H9 (cell line): ENCODE measurements around the gene TPT1. TPM values are rescaled to one million over a fixed set of nuclear protein-coding genes. Genes with fewer than 3 reads are reported as not detected.

Experiments used
- DNase-seq: peaks from one replicate; pipeline ENCODE4 v3.0.0-alpha.2; 2017
- H2AFZ ChIP-seq: one replicate; pipeline ENCODE4 v1.6.1; 2013; ENCODE audit warnings: mild to moderate bottlenecking, low read length, control low read depth, moderate library complexity
- H2AK5ac ChIP-seq: 2 replicates; pipeline ENCODE4 v1.6.1; 2013; ENCODE audit warnings: low read length, control low read depth, mixed read lengths; ENCODE audit not compliant: insufficient read length
- H2BK120ac ChIP-seq: one replicate; pipeline ENCODE4 v1.6.1; 2013; ENCODE audit warnings: low read depth, mild to moderate bottlenecking, low read length, control low read depth, inconsistent platforms; ENCODE audit not compliant: poor library complexity, severe bottlenecking
- H2BK12ac ChIP-seq: 2 replicates; pipeline ENCODE4 v1.6.1; 2013; ENCODE audit warnings: low read length, control low read depth, mixed read lengths, low read depth; ENCODE audit not compliant: insufficient read length
- H2BK15ac ChIP-seq: 2 replicates; pipeline ENCODE4 v1.6.1; 2013; ENCODE audit warnings: low read depth, low read length, control low read depth
- H2BK20ac ChIP-seq: one replicate; pipeline ENCODE4 v1.6.1; 2013; ENCODE audit warnings: low read depth, mild to moderate bottlenecking, low read length, control low read depth, inconsistent platforms; ENCODE audit not compliant: poor library complexity, severe bottlenecking
- H2BK5ac ChIP-seq: 2 replicates; pipeline ENCODE4 v1.6.1; 2013; ENCODE audit warnings: low read length, control low read depth, mixed read lengths; ENCODE audit not compliant: insufficient read length
- H3K14ac ChIP-seq: 2 replicates; pipeline ENCODE4 v1.6.1; 2013; ENCODE audit warnings: low read length, control low read depth; ENCODE audit not compliant: insufficient read depth
- H3K18ac ChIP-seq: 2 replicates; pipeline ENCODE4 v1.6.1; 2013; ENCODE audit warnings: low read depth, mild to moderate bottlenecking, mixed read lengths, low read length, control low read depth; ENCODE audit not compliant: insufficient read length
- H3K23ac ChIP-seq: 2 replicates; pipeline ENCODE4 v1.6.1; 2013; ENCODE audit warnings: low read length, control low read depth, mixed read lengths, low read depth; ENCODE audit not compliant: insufficient read length
- H3K23me2 ChIP-seq: 2 replicates; pipeline ENCODE4 v1.6.1; 2013; ENCODE audit warnings: low read depth, mild to moderate bottlenecking, mixed read lengths, low read length, control low read depth; ENCODE audit not compliant: insufficient read length, poor library complexity, severe bottlenecking
- H3K27ac ChIP-seq: 2 replicates; pipeline ENCODE4 v1.5.1; 2013; ENCODE audit warnings: low read length, control low read depth, mixed read lengths, low read depth; ENCODE audit not compliant: insufficient read length
- H3K27me3 ChIP-seq: 2 replicates; pipeline ENCODE4 v1.6.1; 2013; ENCODE audit warnings: low read length, control low read depth, inconsistent platforms; ENCODE audit not compliant: insufficient read depth
- H3K4ac ChIP-seq: 2 replicates; pipeline ENCODE4 v1.6.1; 2013; ENCODE audit warnings: low read depth, mild to moderate bottlenecking, control low read depth, inconsistent platforms, low read length, moderate library complexity
- H3K4me1 ChIP-seq: 2 replicates; pipeline ENCODE4 v1.6.1; 2013; ENCODE audit warnings: low read length, control low read depth, inconsistent platforms; ENCODE audit not compliant: insufficient read depth
- H3K4me2 ChIP-seq: 2 replicates; pipeline ENCODE4 v1.6.1; 2013; ENCODE audit warnings: low read length, control low read depth, mixed read lengths; ENCODE audit not compliant: insufficient read length, insufficient read depth
- H3K56ac ChIP-seq: 2 replicates; pipeline ENCODE4 v1.6.1; 2013; ENCODE audit warnings: low read depth, mild to moderate bottlenecking, mixed read lengths, low read length, control low read depth; ENCODE audit not compliant: insufficient read length
- H3K79me1 ChIP-seq: 2 replicates; pipeline ENCODE4 v1.6.1; 2013; ENCODE audit warnings: low read depth, mild to moderate bottlenecking, moderate library complexity, low read length, control low read depth, inconsistent platforms; ENCODE audit not compliant: insufficient read depth, poor library complexity, severe bottlenecking
- H3K79me2 ChIP-seq: 2 replicates; pipeline ENCODE4 v1.6.1; 2013; ENCODE audit warnings: low read length, control low read depth, inconsistent platforms; ENCODE audit not compliant: insufficient read depth
- H3K9ac ChIP-seq: 2 replicates; pipeline ENCODE4 v1.6.1; 2013; ENCODE audit warnings: low read length, control low read depth, mixed read lengths; ENCODE audit not compliant: insufficient read length; ENCODE audit errors: extremely low read depth
- H3K9me3 ChIP-seq: one replicate; pipeline ENCODE4 v1.6.1; 2013; ENCODE audit warnings: low read depth, low read length, inconsistent platforms; ENCODE audit not compliant: control insufficient read depth
- H3T11ph ChIP-seq: one replicate; pipeline ENCODE4 v1.6.1; 2013; ENCODE audit warnings: mild to moderate bottlenecking, low read length, control low read depth, inconsistent platforms
- H4K20me1 ChIP-seq: one replicate; pipeline ENCODE4 v1.6.1; 2013; ENCODE audit not compliant: control insufficient read depth, insufficient read length, insufficient read depth
- H4K5ac ChIP-seq: 2 replicates; pipeline ENCODE4 v1.6.1; 2013; ENCODE audit warnings: low read depth, mild to moderate bottlenecking, mixed read lengths, low read length, control low read depth; ENCODE audit not compliant: insufficient read length
- H4K8ac ChIP-seq: replicated peaks from 2 replicates; pipeline ENCODE4 v1.6.1; 2013; ENCODE audit warnings: low read length, control low read depth, mixed read lengths, low read depth; ENCODE audit not compliant: insufficient read length
- H4K91ac ChIP-seq: 2 replicates; pipeline ENCODE4 v1.6.1; 2013; ENCODE audit warnings: low read depth, mild to moderate bottlenecking, moderate library complexity, mixed read lengths, low read length, control low read depth; ENCODE audit not compliant: insufficient read length
- H3K27ac Mint-ChIP-seq, 3 experiments: 2 replicates in 2 of 3; 3 replicates in 1 of 3; pipeline ENCODE4 v1.8.0; 2020 to 2021; ENCODE audit warnings: mixed read lengths in 3 of 3, mild to moderate bottlenecking in 1 of 3, moderate library complexity in 1 of 3
- H3K27me3 Mint-ChIP-seq: 2 replicates; pipeline ENCODE4 v1.8.0; 2021; ENCODE audit warnings: low read depth, mild to moderate bottlenecking, moderate library complexity, mixed read lengths
- H3K36me3 Mint-ChIP-seq, 3 experiments: 2 replicates in 2 of 3; 3 replicates in 1 of 3; pipeline ENCODE4 v1.8.0; 2020 to 2021; ENCODE audit warnings: low read depth in 3 of 3, mixed read lengths in 3 of 3; ENCODE audit not compliant: insufficient read depth in 1 of 3
- H3K4me1 Mint-ChIP-seq, 2 experiments: 2 replicates each; pipeline ENCODE4 v1.8.0; 2020; ENCODE audit warnings: mixed read lengths in 2 of 2
- H3K4me3 Mint-ChIP-seq, 2 experiments: 2 replicates in 1 of 2; 3 replicates in 1 of 2; pipeline ENCODE4 v1.8.0; 2020 to 2021; ENCODE audit warnings: mild to moderate bottlenecking in 2 of 2, mixed read lengths in 2 of 2, moderate library complexity in 1 of 2
- H3K9me3 Mint-ChIP-seq, 2 experiments: 2 replicates in 1 of 2; 3 replicates in 1 of 2; pipeline ENCODE4 v1.8.0; 2020; ENCODE audit warnings: mild to moderate bottlenecking in 2 of 2, mixed read lengths in 2 of 2, moderate library complexity in 1 of 2
- WGBS: extraction: QIAGEN DNeasy Blood & Tissue Kit; methylation state at CpG from one replicate; pipeline ENCODE4 v1.1.7; 2013; ENCODE audit warnings: missing lambda C conversion rate, low lambda C conversion rate, mixed read lengths; ENCODE audit not compliant: insufficient read length; ENCODE audit errors: extremely low coverage; 5-methylcytosine and 5-hydroxymethylcytosine counted together
- total RNA-seq: library from RNA; stranded (reverse); gene quantifications from 2 replicates; pipeline ENCODE4 v1.2.1, GENCODE V29; 2021
- TF ChIP-seq, protein P1 (sequence below): fragments of 200-600 bp; sonication (generic); conservative IDR thresholded peaks from 3 replicates; pipeline ENCODE4 v1.8.0; 2021; ENCODE audit warnings: antibody characterized with exemption, mild to moderate bottlenecking

Gene TPT1
- total RNA-seq, 1 experiment from 2014 or later: 2,205 TPM

DNA sequence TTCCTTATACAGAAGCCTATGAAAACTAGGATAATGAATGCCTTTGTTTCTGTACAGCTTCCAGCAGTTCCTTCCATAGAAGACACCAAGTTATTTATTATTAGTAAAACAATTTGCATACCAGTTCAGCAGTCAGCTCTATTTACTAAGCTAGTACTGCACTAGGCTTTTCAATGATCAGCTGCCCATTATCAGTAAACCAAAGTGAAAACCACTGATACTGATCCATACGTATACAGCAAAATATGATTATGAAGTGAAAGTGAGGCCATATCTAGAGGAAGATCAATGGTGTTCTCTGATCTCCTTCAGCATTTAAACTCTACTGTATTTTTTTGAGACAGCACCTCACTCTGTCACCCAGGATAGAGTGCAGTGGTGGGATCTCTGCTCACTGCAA is 3.2 kb downstream of the TPT1 start:
- Histone ChIP-seq H4K20me1 (no peaks in the 10 kb centered on the region), H3K4me2 (no peak overlapping the region), H3T11ph (no peak overlapping the region)

More for the DNA sequence above, 3.2 kb downstream of the TPT1 start:
- Histone ChIP-seq H3K79me2 (peaks cover 9% of the 10 kb centered on the region), H3K9ac (no peak overlapping the region), H4K5ac (no peak overlapping the region), H3K27ac (no peak overlapping the region), H4K91ac (no peak overlapping the region), H2BK5ac (no peak overlapping the region), H2AK5ac (no peak overlapping the region), H3K4me1 (no peaks in the 10 kb centered on the region), H2AFZ (no peak overlapping the region), H3K27me3 (no peaks in the 10 kb centered on the region), H2BK12ac (no peak overlapping the region), H3K79me1 (no peaks in the 10 kb centered on the region), H2BK120ac (no peak overlapping the region), H3K14ac (no peak overlapping the region), H3K23me2 (peaks cover 12% of the 10 kb centered on the region), H3K4ac (no peak overlapping the region), H3K18ac (no peak overlapping the region), H3K56ac (no peak overlapping the region), H3K23ac (no peak overlapping the region), H3K9me3 (no peaks in the 10 kb centered on the region), H2BK15ac (no peak overlapping the region), H4K8ac (no peak overlapping the region), H2BK20ac (no peak overlapping the region)
- Mint-ChIP-seq H3K36me3 (peaks cover 51 to 72% (median 58%) of the 10 kb centered on the region in 3 experiments), H3K27me3 (peaks cover 2% of the 10 kb centered on the region; the same call in 1 of the 2 replicates), H3K4me1 (peaks cover 34 to 38% of the 10 kb centered on the region in 2 experiments), H3K4me3 (peak overlapping the region in 1 of 2 experiments; percentile 97; a peak in 2 of 5 replicates), H3K9me3 (peaks cover 0 to 5% of the 10 kb centered on the region in 2 experiments; a peak in 3 of 5 replicates), H3K27ac (no peak overlapping the region)
- DNase-seq: no peak
- TF ChIP-seq, protein P1, sequence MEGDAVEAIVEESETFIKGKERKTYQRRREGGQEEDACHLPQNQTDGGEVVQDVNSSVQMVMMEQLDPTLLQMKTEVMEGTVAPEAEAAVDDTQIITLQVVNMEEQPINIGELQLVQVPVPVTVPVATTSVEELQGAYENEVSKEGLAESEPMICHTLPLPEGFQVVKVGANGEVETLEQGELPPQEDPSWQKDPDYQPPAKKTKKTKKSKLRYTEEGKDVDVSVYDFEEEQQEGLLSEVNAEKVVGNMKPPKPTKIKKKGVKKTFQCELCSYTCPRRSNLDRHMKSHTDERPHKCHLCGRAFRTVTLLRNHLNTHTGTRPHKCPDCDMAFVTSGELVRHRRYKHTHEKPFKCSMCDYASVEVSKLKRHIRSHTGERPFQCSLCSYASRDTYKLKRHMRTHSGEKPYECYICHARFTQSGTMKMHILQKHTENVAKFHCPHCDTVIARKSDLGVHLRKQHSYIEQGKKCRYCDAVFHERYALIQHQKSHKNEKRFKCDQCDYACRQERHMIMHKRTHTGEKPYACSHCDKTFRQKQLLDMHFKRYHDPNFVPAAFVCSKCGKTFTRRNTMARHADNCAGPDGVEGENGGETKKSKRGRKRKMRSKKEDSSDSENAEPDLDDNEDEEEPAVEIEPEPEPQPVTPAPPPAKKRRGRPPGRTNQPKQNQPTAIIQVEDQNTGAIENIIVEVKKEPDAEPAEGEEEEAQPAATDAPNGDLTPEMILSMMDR: no peak
- WGBS: no CpG with 5 or more reads among the region's 1 CpG
